CD14-positive monocyte (primary cell): ENCODE results near the gene OR10K1. TPM values are rescaled to one million over a fixed set of nuclear protein-coding genes. Genes with fewer than 3 reads are reported as not detected.

ENCODE experiments used
- DNase-seq, 3 donors: peaks; one replicate each; pipeline ENCODE4 v3.0.0-alpha.2; 2011 to 2022
- H2AFZ ChIP-seq: 2 replicates; pipeline ENCODE4 v1.6.0; 2012; ENCODE audit warnings: mild to moderate bottlenecking, low read depth, low read length, inconsistent platforms; ENCODE audit not compliant: insufficient read depth, poor library complexity, severe bottlenecking
- H3K27ac ChIP-seq, 2 donors: 1 replicate in 1 of 2; 2 replicates in 1 of 2; pipeline ENCODE4 v1.5.1; 2012 to 2013; ENCODE audit warnings: low read length in 2 of 2, control low read depth in 1 of 2, inconsistent platforms in 1 of 2, low read depth in 1 of 2, mild to moderate bottlenecking in 1 of 2
- H3K27me3 ChIP-seq, 2 donors: one replicate each; pipeline versions ENCODE4 v1.6.0 to v1.6.1; 2011 to 2013; ENCODE audit warnings: low read length in 2 of 2; ENCODE audit not compliant: control insufficient read depth in 2 of 2, insufficient read depth in 2 of 2
- H3K36me3 ChIP-seq, 2 donors: replicated peaks in 1 of 2; 1 replicate in 1 of 2; 2 replicates in 1 of 2; pipeline versions ENCODE4 v1.5.1 to v1.6.1; 2012 to 2013; ENCODE audit warnings: low read length in 2 of 2, control low read depth in 1 of 2, inconsistent platforms in 1 of 2, mild to moderate bottlenecking in 1 of 2; ENCODE audit not compliant: insufficient read depth in 2 of 2, control insufficient read depth in 1 of 2
- H3K4me1 ChIP-seq, 2 donors: 1 replicate in 1 of 2; 2 replicates in 1 of 2; pipeline versions ENCODE4 v1.5.1 to v1.6.1; 2012 to 2013; ENCODE audit warnings: low read length in 2 of 2, control low read depth in 1 of 2, inconsistent platforms in 1 of 2, mild to moderate bottlenecking in 1 of 2, moderate library complexity in 1 of 2; ENCODE audit not compliant: insufficient read depth in 2 of 2, control insufficient read depth in 1 of 2
- H3K4me2 ChIP-seq: replicated peaks from 2 replicates; pipeline ENCODE3; 2012; ENCODE audit warnings: low read length, moderate library complexity, mild to moderate bottlenecking; ENCODE audit not compliant: poor library complexity, severe bottlenecking; ENCODE audit errors: extremely low read depth
- H3K4me3 ChIP-seq, 3 experiments: fragments of 200-600 bp in 1 of 3; sonication (generic) in 1 of 3; replicated peaks in 1 of 3; 1 replicate in 2 of 3; 2 replicates in 1 of 3; pipeline ENCODE4 v1.5.1; 2011 to 2013; ENCODE audit warnings: low read length in 3 of 3, mild to moderate bottlenecking in 3 of 3, control low read depth in 2 of 3, low read depth in 2 of 3, inconsistent platforms in 1 of 3, moderate library complexity in 1 of 3
- H3K79me2 ChIP-seq: 2 replicates; pipeline ENCODE4 v1.6.0; 2012; ENCODE audit warnings: mild to moderate bottlenecking, control low read depth, inconsistent platforms, low read length, moderate library complexity; ENCODE audit not compliant: insufficient read depth
- H3K9ac ChIP-seq: 2 replicates; pipeline ENCODE4 v1.6.0; 2017; ENCODE audit warnings: low read length, mild to moderate bottlenecking; ENCODE audit not compliant: insufficient read depth, poor library complexity, severe bottlenecking
- H3K9me3 ChIP-seq, 2 donors: replicated peaks in 1 of 2; 1 replicate in 1 of 2; 2 replicates in 1 of 2; pipeline versions ENCODE4 v1.5.1 to v1.6.1; 2012 to 2013; ENCODE audit warnings: low read length in 2 of 2, control low read depth in 1 of 2; ENCODE audit not compliant: control insufficient read depth in 1 of 2, insufficient read depth in 1 of 2
- H4K20me1 ChIP-seq: 2 replicates; pipeline ENCODE4 v1.6.0; 2012; ENCODE audit warnings: mild to moderate bottlenecking, low read length, control low read depth, moderate library complexity; ENCODE audit not compliant: insufficient read depth
- H3K27ac Mint-ChIP-seq, 7 donors: one replicate each; pipeline ENCODE4 v1.8.0; 2020; ENCODE audit warnings: mild to moderate bottlenecking in 7 of 7, mixed read lengths in 7 of 7, moderate library complexity in 6 of 7, inconsistent platforms in 2 of 7
- H3K27me3 Mint-ChIP-seq, 3 donors: one replicate each; pipeline ENCODE4 v1.8.0; 2021 to 2022; ENCODE audit warnings: low read depth in 3 of 3, mild to moderate bottlenecking in 3 of 3, mixed read lengths in 3 of 3, moderate library complexity in 3 of 3, inconsistent platforms in 1 of 3
- H3K36me3 Mint-ChIP-seq, 2 donors: one replicate each; pipeline ENCODE4 v1.8.0; 2020; ENCODE audit warnings: mixed read lengths in 2 of 2, inconsistent platforms in 1 of 2, mild to moderate bottlenecking in 1 of 2
- H3K4me1 Mint-ChIP-seq: one replicate; pipeline ENCODE4 v1.8.0; 2020; ENCODE audit warnings: mild to moderate bottlenecking, mixed read lengths
- H3K4me3 Mint-ChIP-seq, 2 donors: one replicate each; pipeline ENCODE4 v1.8.0; 2020; ENCODE audit warnings: mild to moderate bottlenecking in 2 of 2, mixed read lengths in 2 of 2, moderate library complexity in 1 of 2
- H3K9me3 Mint-ChIP-seq, 7 donors: one replicate each; pipeline ENCODE4 v1.8.0; 2020 to 2022; ENCODE audit warnings: mixed read lengths in 7 of 7, mild to moderate bottlenecking in 6 of 7, moderate library complexity in 6 of 7, inconsistent platforms in 2 of 7
- CTCF ChIP-seq: fragments of 200-600 bp; IDR thresholded peaks from one replicate; pipeline ENCODE4 v1.8.0; 2022; ENCODE audit warnings: antibody characterized with exemption, mild to moderate bottlenecking
- intact Hi-C, 2 donors: fragments of 100-400 bp; cut with micrococcal nuclease; formaldehyde crosslinking; loops; one replicate each; pipeline versions ENCODE4 v1.15.0 to v1.15.1; 2023
- polyA plus RNA-seq, 3 donors: library from polyadenylated mRNA; depleted of rRNA in 1 of 3; unstranded in 2 of 3; stranded (reverse) in 1 of 3; fragments of 300-500 nt in 2 of 3; fragments of >200 nt in 1 of 3; fragmentation: Illumina TruSeq in 2 of 3; gene quantifications; 1 replicate in 2 of 3; 2 replicates in 1 of 3; pipeline ENCODE4 v1.2.3, GENCODE V29; 2012 to 2021

The OR10K1 gene
- polyA plus RNA-seq, 3 donors = not detected

- peak overlapping the region in 1 of 2 donors; percentile 31 for H3K4me3 Mint-ChIP-seq
- Histone ChIP-seq H3K27ac (no peak overlapping the region), H4K20me1 (no peaks in the 10 kb centered on the region), H3K4me3 (no peak overlapping the region), H2AFZ (no peak overlapping the region), H3K4me1 (no peaks in the 10 kb centered on the region), H3K9ac (no peak overlapping the region), H3K79me2 (no peaks in the 10 kb centered on the region), H3K9me3 (no peaks in the 10 kb centered on the region), H3K27me3 (peaks cover 12 to 14% of the 10 kb centered on the region in 2 donors), H3K36me3 (no peaks in the 10 kb centered on the region), H3K4me2 (no peak overlapping the region)
- TF ChIP-seq CTCF = no peak
- peaks cover 6% of the 10 kb centered on the region for H3K4me1 Mint-ChIP-seq
- H3K27ac Mint-ChIP-seq = no peak overlapping the region
- peaks cover 1 to 15% (median 5%) of the 10 kb centered on the region in 3 donors for H3K27me3 Mint-ChIP-seq
- DNase-seq = no peak
- intact Hi-C loops = no loop called here
- peaks cover 3 to 12% (median 7%) of the 10 kb centered on the region in 7 donors for H3K9me3 Mint-ChIP-seq
- H3K36me3 Mint-ChIP-seq = peaks cover 0 to 5% of the 10 kb centered on the region in 2 donors
Observed at GRCh38 chr1:158458263-158458662, 3.4 kb upstream of the OR10K1 start.

- no peak within 1 kb of the TSS for H3K4me2 ChIP-seq
- no peak within 1 kb of the TSS for H3K27ac ChIP-seq
- Mint-ChIP-seq H3K27me3 (peaks cover 5 to 11% (median 9%) of the 10 kb centered on the region in 3 donors), H3K4me3 (no peak within 1 kb of the TSS), H3K9me3 (peaks cover 0 to 4% (median 0%) of the 10 kb centered on the region in 7 donors), H3K36me3 (no peaks in the 10 kb centered on the region), H3K4me1 (peaks cover 5% of the 10 kb centered on the region), H3K27ac (peak within 1 kb of the TSS in 1 of 7 donors; percentile 38)
- no peaks in the 10 kb centered on the region for H3K36me3 ChIP-seq
- H2AFZ ChIP-seq = no peak within 1 kb of the TSS
- no peaks in the 10 kb centered on the region for H3K4me1 ChIP-seq
- H3K79me2 ChIP-seq = no peaks in the 10 kb centered on the region
- H4K20me1 ChIP-seq = no peaks in the 10 kb centered on the region
- intact Hi-C loops = no loop called here
- no peak for TF ChIP-seq CTCF
- H3K9ac ChIP-seq = no peak within 1 kb of the TSS
- H3K27me3 ChIP-seq = peaks cover 2 to 6% of the 10 kb centered on the region in 2 donors
- no peak for DNase-seq
- H3K9me3 ChIP-seq = no peaks in the 10 kb centered on the region
- no peak within 1 kb of the TSS for H3K4me3 ChIP-seq
Observed at GRCh38 chr1:158471920-158472319, 10.3 kb downstream of the OR10K1 start, which contains the start of gene OR10R2. Gene OR10R2, plus strand, starts transcription at chr1:158472220. Its CDS starts 106 bp downstream, at chr1:158472326.
